ENCODE measurements around the gene UBB. TPM values are rescaled to one million over a fixed set of nuclear protein-coding genes. Genes with fewer than 3 reads are reported as not detected.

UBB gene
- total RNA-seq, 4 donors from 2014 or later, result 917 to 1,584 (median 1,245) TPM

GRCh38 chr17:16343569-16343968 lies 37.3 kb upstream of the UBB start:
- DNase-seq, result no peak
- no peak for TF ChIP-seq POLR2A (IDR thresholded peaks at IDR 0.05)
- no peak for TF ChIP-seq CTCF (IDR thresholded peaks at IDR 0.05)

DNA sequence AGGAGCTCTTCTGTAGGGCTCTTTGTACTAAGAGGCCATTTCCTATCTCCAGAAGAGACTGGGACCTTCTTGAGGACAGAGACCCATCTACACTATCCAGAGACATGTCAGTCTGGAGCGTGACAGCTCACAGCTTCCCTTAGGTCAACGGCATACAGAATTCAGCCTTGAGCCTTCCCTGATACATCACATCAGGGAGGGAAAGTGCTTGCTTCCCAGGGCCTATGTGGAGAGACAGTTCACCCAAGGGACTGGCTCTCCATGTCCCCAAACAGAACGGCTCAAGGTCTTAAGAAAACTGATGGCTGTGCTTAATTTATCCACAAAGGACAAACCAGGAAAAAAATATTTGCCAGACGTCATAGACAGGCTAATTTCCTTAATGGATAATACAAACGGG lies 35.3 kb upstream of the UBB start:
- TF ChIP-seq CTCF (IDR thresholded peaks at IDR 0.05) (no peak), POLR2A (IDR thresholded peaks at IDR 0.05) (no peak)
- WGBS, 2 donors, result 86 to 88% methylated on average over 5 of the region's 5 CpGs
- Histone ChIP-seq H3K36me3 (peaks cover 4 to 5% of the 10 kb centered on the region in 2 donors), H3K27ac (no peak overlapping the region), H3K4me3 (replicated peaks in 1 of 3) (no peak overlapping the region), H3K9me3 (no peaks in the 10 kb centered on the region), H3K4me1 (no peaks in the 10 kb centered on the region), H3K27me3 (no peaks in the 10 kb centered on the region)
- no peak for DNase-seq
- intact Hi-C loops (cut with DNase I), result no loop called here

More at GRCh38 chr17:16343569-16343968, 37.3 kb upstream of the UBB start:
- Histone ChIP-seq H3K9me3 (no peaks in the 10 kb centered on the region), H3K27me3 (no peaks in the 10 kb centered on the region), H3K36me3 (peaks cover 4 to 5% of the 10 kb centered on the region in 2 donors), H3K4me1 (no peaks in the 10 kb centered on the region), H3K4me3 (replicated peaks in 1 of 3) (no peak overlapping the region), H3K27ac (no peak overlapping the region)
- WGBS, 2 donors, result 91 to 100% methylated on average over 3 of the region's 3 CpGs
- intact Hi-C loops (cut with DNase I), result no loop called here

- no peaks in the 10 kb centered on the region for H3K9me3 ChIP-seq
- H3K4me3 ChIP-seq (replicated peaks in 1 of 3), result no peak overlapping the region
- TF ChIP-seq POLR2A (IDR thresholded peaks at IDR 0.05), result no peak
- no peak for TF ChIP-seq CTCF (IDR thresholded peaks at IDR 0.05)
- DNase-seq, result no peak
- no peaks in the 10 kb centered on the region for H3K27me3 ChIP-seq
- H3K27ac ChIP-seq, result no peak overlapping the region
- H3K36me3 ChIP-seq, result peaks cover 4 to 5% of the 10 kb centered on the region in 2 donors
- WGBS, 2 donors, result 95 to 96% methylated on average over 6 of the region's 6 CpGs
- H3K4me1 ChIP-seq, result peaks cover under 1 to 1% of the 10 kb centered on the region in 2 donors
- intact Hi-C loops (cut with DNase I), result no loop called here
Observed at GRCh38 chr17:16346721-16347271, 34.1 kb upstream of the UBB start.

- Histone ChIP-seq H3K4me3 (replicated peaks in 1 of 3) (no peak overlapping the region), H3K4me1 (peaks cover 7% of the 10 kb centered on the region in 2 donors), H3K27ac (no peak overlapping the region), H3K27me3 (no peaks in the 10 kb centered on the region), H3K9me3 (no peaks in the 10 kb centered on the region), H3K36me3 (peaks cover 1 to 4% of the 10 kb centered on the region in 2 donors)
- intact Hi-C loops (cut with DNase I), result no loop called here
- TF ChIP-seq POLR2A (IDR thresholded peaks at IDR 0.05) (no peak), CTCF (IDR thresholded peaks at IDR 0.05) (no peak)
- 90 to 92% methylated on average over 3 to 4 of the region's 6 CpGs for WGBS, 2 donors
- DNase-seq, result no peak
Observed at GRCh38 chr17:16348586-16348985, 32.3 kb upstream of the UBB start.

GRCh38 chr17:16349431-16349830 lies 31.5 kb upstream of the UBB start:
- Histone ChIP-seq H3K4me1 (peaks cover 7% of the 10 kb centered on the region in 2 donors), H3K27me3 (no peaks in the 10 kb centered on the region), H3K4me3 (replicated peaks in 1 of 3) (no peak overlapping the region), H3K27ac (no peak overlapping the region), H3K9me3 (no peaks in the 10 kb centered on the region), H3K36me3 (no peaks in the 10 kb centered on the region)
- intact Hi-C loops (cut with DNase I), result no loop called here
- TF ChIP-seq POLR2A (IDR thresholded peaks at IDR 0.05) (no peak), CTCF (IDR thresholded peaks at IDR 0.05) (no peak)
- DNase-seq, result no peak
- 99 to 100% methylated on average over 5 of the region's 5 CpGs for WGBS, 2 donors

All from thyroid gland (tissue), 4 donors.